Fibroblast of the conjunctiva (primary cell): ENCODE results near the gene PARP9.

ENCODE experiments used
- DNase-seq: peaks from one replicate; pipeline ENCODE4 v3.0.0-alpha.2; 2010; ENCODE audit warnings: low read depth

PARP9 gene

GRCh38 chr3:122484985-122485384 lies 79.1 kb downstream of the PARP9 start:
- no peak for DNase-seq

- DNase-seq = no peak
Measured at GRCh38 chr3:122481390-122481789, 82.7 kb downstream of the PARP9 start.
